HepG2 (cell line): ENCODE results near the gene SAP130. TPM values are rescaled to one million over a fixed set of nuclear protein-coding genes. Genes with fewer than 3 reads are reported as not detected.

Source experiments
- ATAC-seq: fragments of 200-7000 bp; cut with Tn5 transposase; 3 replicates; pipeline ENCODE4 v1.9.1; 2020; ENCODE audit warnings: mild to moderate bottlenecking, moderate library complexity
- BruUV-seq: library from RNA; stranded (reverse); fragments of 400-500 nt; replicated peaks from 2 replicates; lab custom pipeline; 2021; lab: Mats Ljungman, UMichigan
- CTCF ChIA-PET: fragments of 300-600 bp; formaldehyde crosslinking; extraction: SDS; loops from one replicate; lab custom pipeline; 2021; ENCODE audit warnings: low total read pairs, inconsistent platforms, low intra/inter-chr PET ratio; lab: Yijun Ruan, JAX
- POLR2A ChIA-PET: fragments of 350-600 bp; sonication (Branson Sonifier 250); formaldehyde crosslinking; loops from one replicate; lab custom pipeline; 2020; ENCODE audit warnings: antibody characterized with exemption, inconsistent platforms; lab: Yijun Ruan, JAX
- DNase-seq: peaks from one replicate; pipeline ENCODE4 v3.0.0-alpha.2; 2015; ENCODE audit warnings: low spot score
- FAIRE-seq: peaks from 3 replicates; lab custom pipeline; 2011; peaks lifted over from hg19 to GRCh38; lab: Jason Lieb, UNC
- H2AFZ ChIP-seq: one replicate; pipeline ENCODE4 v1.6.1; 2011; ENCODE audit warnings: low read length, inconsistent platforms
- H3K27ac ChIP-seq: fragments of 300-600 bp; 3 replicates; pipeline ENCODE4 v1.8.0; 2011; ENCODE audit warnings: mixed run types, mild to moderate bottlenecking, mixed read lengths, low read length, inconsistent platforms; ENCODE audit not compliant: insufficient read depth; ENCODE audit errors: extremely low read length
- H3K27me3 ChIP-seq, 2 experiments: fragments of 200-600 bp in 1 of 2; 2 replicates in 1 of 2; 3 replicates in 1 of 2; pipeline versions ENCODE4 v1.6.0 to v1.8.0; 2011; ENCODE audit warnings: low read length in 2 of 2, mild to moderate bottlenecking in 2 of 2, moderate library complexity in 2 of 2, inconsistent platforms in 1 of 2; ENCODE audit not compliant: insufficient read depth in 2 of 2, control insufficient read depth in 1 of 2
- H3K36me3 ChIP-seq, 2 experiments: fragments of 200-600 bp in 1 of 2; replicated peaks in 1 of 2; 2 replicates in 1 of 2; 3 replicates in 1 of 2; pipeline versions ENCODE4 v1.5.1 to v1.8.0; 2011; ENCODE audit warnings: low read length in 2 of 2, inconsistent platforms in 1 of 2; ENCODE audit not compliant: insufficient read depth in 2 of 2, control insufficient read depth in 1 of 2
- H3K4me1 ChIP-seq: 2 replicates; pipeline ENCODE4 v1.5.1; 2012; ENCODE audit warnings: low read length, inconsistent platforms; ENCODE audit not compliant: insufficient read depth
- H3K4me2 ChIP-seq: 2 replicates; pipeline ENCODE4 v1.6.0; 2011; ENCODE audit warnings: low read depth, low read length, inconsistent platforms
- H3K4me3 ChIP-seq, 3 experiments: fragments of 200-600 bp in 1 of 3; sonication (generic), shearing (Covaris generic) in 1 of 3; replicated peaks in 1 of 3; 2 replicates each; pipeline ENCODE4 v1.5.1; 2011 to 2016; ENCODE audit warnings: low read length in 3 of 3, inconsistent platforms in 2 of 3, low read depth in 2 of 3, mild to moderate bottlenecking in 2 of 3, control low read depth in 1 of 3, mixed read lengths in 1 of 3; ENCODE audit not compliant: insufficient read depth in 1 of 3
- H3K79me2 ChIP-seq: one replicate; pipeline ENCODE4 v1.6.1; 2011; ENCODE audit warnings: low read length, inconsistent platforms; ENCODE audit not compliant: insufficient read depth
- H3K9ac ChIP-seq: 2 replicates; pipeline ENCODE4 v1.6.0; 2011; ENCODE audit warnings: mild to moderate bottlenecking, low read depth, low read length, inconsistent platforms; ENCODE audit not compliant: insufficient read depth
- H3K9me3 ChIP-seq: 2 replicates; pipeline ENCODE4 v1.5.1; 2012; ENCODE audit warnings: mild to moderate bottlenecking, low read length
- H4K20me1 ChIP-seq: 2 replicates; pipeline ENCODE4 v1.6.0; 2011; ENCODE audit warnings: inconsistent platforms, mild to moderate bottlenecking, low read length, moderate library complexity; ENCODE audit not compliant: insufficient read depth
- CBX2 ChIP-seq, 2 experiments: fragments of 200-600 bp in 1 of 2; sonication (generic); formaldehyde crosslinking in 1 of 2; IDR thresholded peaks; 2 replicates each; pipeline versions ENCODE4 v1.7.0 to v1.8.1; 2018 to 2022; ENCODE audit warnings: low read depth in 2 of 2, low read length in 1 of 2, mild to moderate bottlenecking in 1 of 2, missing genetic modification reagents in 1 of 2
- MXD4 ChIP-seq: IDR thresholded peaks from 2 replicates; pipeline ENCODE4 v1.6.1; 2016; ENCODE audit warnings: mild to moderate bottlenecking, missing biosample characterization, missing genetic modification reagents
- NFIB ChIP-seq: sonication (generic); formaldehyde crosslinking; IDR thresholded peaks from 2 replicates; pipeline ENCODE4 v1.9.0; 2021; ENCODE audit warnings: missing genetic modification reagents, mild to moderate bottlenecking, borderline replicate concordance
- NFYB ChIP-seq: sonication (generic); formaldehyde crosslinking; IDR thresholded peaks from 2 replicates; pipeline ENCODE4 v1.4.0; 2020; ENCODE audit warnings: missing genetic modification reagents
- POLR2G ChIP-seq: fragments of 200-400 bp; formaldehyde crosslinking; IDR thresholded peaks from 2 replicates; pipeline ENCODE4 v1.6.1; 2018; ENCODE audit warnings: mild to moderate bottlenecking, low read depth, low read length, moderate library complexity
- SIX1 ChIP-seq: sonication (generic); formaldehyde crosslinking; IDR thresholded peaks from 2 replicates; pipeline ENCODE4 v1.4.0; 2020; ENCODE audit warnings: missing genetic modification reagents, borderline replicate concordance
- TEAD2 ChIP-seq: sonication (generic); formaldehyde crosslinking; IDR thresholded peaks from 2 replicates; pipeline ENCODE4 v1.9.0; 2021; ENCODE audit warnings: missing genetic modification reagents
- WGBS: methylation state at CpG from one replicate; pipeline ENCODE4 v1.1.6; 2017; ENCODE audit warnings: low lambda C conversion rate; 5-methylcytosine and 5-hydroxymethylcytosine counted together
- in situ Hi-C: cut with HindIII; loops from 2 replicates; pipeline ENCODE4 v1.10.0; 2017; ENCODE audit warnings: low pct_unique_long_range_greater_than_20kb; ENCODE audit not compliant: extremely low pct_ligation_motif_present
- intact Hi-C: fragments of 100-400 bp; cut with micrococcal nuclease; formaldehyde crosslinking; loops from one replicate; pipeline ENCODE4 v1.10.0; 2022; ENCODE audit not compliant: unreplicated experiment
- polyA plus RNA-seq, 8 experiments: library from polyadenylated mRNA; depleted of rRNA in 3 of 8; stranded (reverse) in 7 of 8; unstranded in 1 of 8; fragments of >200 nt; fragmentation: Illumina TruSeq in 4 of 8; extraction: Trizol in 4 of 8; gene quantifications; 2 replicates each; pipeline versions ENCODE4 v1.2.1 to v1.2.3, GENCODE V29; 2011 to 2016; ENCODE audit warnings: low read depth in 4 of 8, missing spikeins in 1 of 8, mixed read lengths in 1 of 8; ENCODE audit not compliant: insufficient read depth in 1 of 8
- total RNA-seq, 5 experiments: library from RNA; depleted of rRNA; stranded (reverse); fragments of >200 nt; fragmentation: Illumina TruSeq; extraction: Trizol; gene quantifications; 2 replicates each; pipeline ENCODE4 v1.2.3, GENCODE V29; 2016; ENCODE audit warnings: low read depth in 1 of 5

SAP130 gene
- total and polyA plus RNA-seq, 2 of the 13 experiments (the other 11 are each of a cell fraction or from before 2014, with no cell fraction given), result 11.1 to 18.6 TPM

DNA sequence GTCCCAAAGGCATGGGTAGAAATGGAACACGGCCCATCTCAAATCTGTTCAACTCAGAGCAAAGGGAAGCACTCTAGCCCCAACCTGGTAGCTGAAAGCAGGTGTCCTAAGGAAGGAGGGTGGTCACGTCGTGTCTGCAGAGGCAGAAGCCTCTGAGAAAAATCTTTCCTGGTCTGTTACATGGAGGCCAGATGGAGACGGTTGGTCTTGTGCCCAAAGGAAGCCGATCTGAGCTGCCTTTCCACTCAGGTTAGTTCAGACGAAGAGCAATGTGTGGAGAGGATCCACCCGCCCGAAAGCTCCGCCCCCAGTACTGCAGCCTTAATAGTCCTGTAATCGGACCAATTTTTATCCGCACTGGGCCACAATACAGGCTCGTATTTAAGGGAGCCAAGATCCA, 87.2 kb downstream of the SAP130 start:
- FAIRE-seq, result no peak
- ATAC-seq, result no peak
- BruUV-seq, result no TSS peak

DNA sequence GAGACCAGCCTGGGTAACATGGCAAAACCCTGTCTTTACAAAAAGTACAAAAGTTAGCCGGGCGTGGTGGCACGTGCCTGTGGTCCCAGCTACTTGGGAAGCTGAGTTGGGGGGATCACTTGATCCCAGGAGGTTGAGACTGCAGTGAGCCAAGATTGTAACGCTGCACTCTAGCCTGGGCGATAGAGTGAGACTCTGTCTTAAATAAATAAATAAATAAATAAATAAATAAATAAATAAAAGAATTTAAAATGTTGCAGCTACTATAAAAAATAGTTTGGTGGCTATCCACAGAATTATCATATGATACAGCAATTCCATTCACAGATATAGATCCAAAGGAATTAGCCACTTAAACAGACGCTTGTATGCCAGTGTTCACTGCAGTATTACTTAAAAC, 92.5 kb downstream of the SAP130 start:
- no peak for DNase-seq
- H3K9ac ChIP-seq, result no peak overlapping the region
- ChIA-PET CTCF (no interaction called here), POLR2A (no interaction called here)
- no peak for FAIRE-seq
- 68% methylated on average over 6 of the region's 6 CpGs for WGBS
- ATAC-seq, result no peak
- no peak overlapping the region for H3K4me2 ChIP-seq
- no peaks in the 10 kb centered on the region for H3K9me3 ChIP-seq
- no peak overlapping the region for H3K4me3 ChIP-seq
- no peak overlapping the region for H2AFZ ChIP-seq
- H4K20me1 ChIP-seq, result no peaks in the 10 kb centered on the region
- in situ Hi-C loops (no loop called here), intact Hi-C loops (no loop called here)
- no TSS peak for BruUV-seq
- no peak overlapping the region for H3K27ac ChIP-seq
- H3K36me3 ChIP-seq, result no peaks in the 10 kb centered on the region
- 0 out of 2 replicates have a peak, but pooled peaks cover 6% of the 10 kb centered on the region for H3K4me1 ChIP-seq
- TF ChIP-seq SIX1 (no peak), NFIB (CRISPR knock-in tag) (no peak), MXD4 (CRISPR knock-in tag) (no peak), TEAD2 (CRISPR knock-in tag) (no peak), CBX2 (IDR thresholded peaks at IDR 0.05; ENCODE audit: low read depth, low read length) (no peak), CBX2 (CRISPR knock-in tag; IDR thresholded peaks at IDR 0.05; ENCODE audit: low read depth) (no peak)
- H3K27me3 ChIP-seq, result no peaks in the 10 kb centered on the region
- H3K79me2 ChIP-seq, result no peaks in the 10 kb centered on the region

More for the DNA sequence above, 87.2 kb downstream of the SAP130 start:
- H3K9me3 ChIP-seq, result no peaks in the 10 kb centered on the region
- H3K36me3 ChIP-seq, result peaks cover 13 to 42% of the 10 kb centered on the region in 2 experiments
- ChIA-PET CTCF (no interaction called here), POLR2A (no interaction called here)
- in situ Hi-C loops, result no loop called here
- no peaks in the 10 kb centered on the region for H3K79me2 ChIP-seq
- no peaks in the 10 kb centered on the region for H3K27me3 ChIP-seq
- no peak overlapping the region for H2AFZ ChIP-seq
- no peaks in the 10 kb centered on the region for H4K20me1 ChIP-seq
- no peak overlapping the region for H3K4me3 ChIP-seq
- H3K4me1 ChIP-seq, result no peaks in the 10 kb centered on the region
- H3K27ac ChIP-seq, result no peak overlapping the region
- H3K4me2 ChIP-seq, result no peak overlapping the region
- H3K9ac ChIP-seq, result no peak overlapping the region
- 93% methylated on average over 12 of the region's 12 CpGs for WGBS
- DNase-seq, result no peak
- intact Hi-C loops, result no loop called here
- TF ChIP-seq NFYB (CRISPR knock-in tag) (no peak), POLR2G (0 out of 2 replicates have a peak, but pooled peaks have one; percentile 25)
